H1 (cell line): ENCODE results near the gene CILP. TPM values are rescaled to one million over a fixed set of nuclear protein-coding genes. Genes with fewer than 3 reads are reported as not detected.

Experiments
- CTCF ChIA-PET: fragments of 300-600 bp; sonication (Branson Sonifier 250); formaldehyde crosslinking; loops from one replicate; lab custom pipeline; 2021; ENCODE audit not compliant: partially characterized antibody; lab: Charles Lee
- POLR2A ChIA-PET: fragments of 300-600 bp; sonication (Branson Sonifier 250); formaldehyde crosslinking; loops from one replicate; lab custom pipeline; 2021; ENCODE audit warnings: inconsistent platforms; ENCODE audit not compliant: partially characterized antibody; lab: Charles Lee
- DNase-seq, 2 experiments: peaks; one replicate each; pipeline versions ENCODE4 v3.0.0 to v3.0.0-alpha.2; 2010 to 2022; ENCODE audit warnings: low spot score in 2 of 2, low read depth in 1 of 2, mixed read lengths in 1 of 2
- FAIRE-seq: peaks from 2 replicates; lab custom pipeline; 2011; peaks lifted over from hg19 to GRCh38; lab: Jason Lieb, UNC
- H2AFZ ChIP-seq: 2 replicates; pipeline ENCODE4 v1.8.1; 2012; ENCODE audit warnings: low read length, inconsistent platforms
- H2AK5ac ChIP-seq: 2 replicates; pipeline ENCODE4 v1.6.1; 2013; ENCODE audit warnings: low read depth, low read length
- H2BK120ac ChIP-seq: replicated peaks from 2 replicates; pipeline ENCODE3; 2013; ENCODE audit warnings: low read depth, low read length, inconsistent platforms
- H2BK12ac ChIP-seq: 2 replicates; pipeline ENCODE4 v1.6.1; 2013; ENCODE audit warnings: low read depth, low read length
- H2BK15ac ChIP-seq: 2 replicates; pipeline ENCODE4 v1.6.1; 2013; ENCODE audit warnings: low read length
- H2BK20ac ChIP-seq: 2 replicates; pipeline ENCODE4 v1.6.1; 2013; ENCODE audit warnings: low read length
- H2BK5ac ChIP-seq: 2 replicates; pipeline ENCODE4 v1.6.1; 2013; ENCODE audit warnings: low read depth, low read length
- H3K14ac ChIP-seq: 2 replicates; pipeline ENCODE4 v1.6.1; 2013; ENCODE audit warnings: inconsistent platforms; ENCODE audit not compliant: insufficient read length
- H3K18ac ChIP-seq: 2 replicates; pipeline ENCODE4 v1.6.1; 2013; ENCODE audit warnings: low read length; ENCODE audit errors: extremely low read depth
- H3K23ac ChIP-seq: 2 replicates; pipeline ENCODE4 v1.6.1; 2013; ENCODE audit warnings: inconsistent platforms; ENCODE audit not compliant: insufficient read length
- H3K23me2 ChIP-seq: 2 replicates; pipeline ENCODE4 v1.6.1; 2013; ENCODE audit warnings: low read depth, low read length
- H3K27ac ChIP-seq: 2 replicates; pipeline ENCODE4 v1.6.1; 2011; ENCODE audit warnings: low read depth, low read length, inconsistent platforms
- H3K27me3 ChIP-seq, 4 experiments: replicated peaks in 1 of 4; 1 replicate in 1 of 4; 2 replicates in 3 of 4; pipeline versions ENCODE4 v1.6.1 to v1.8.1; 2011 to 2013; ENCODE audit warnings: low read length in 3 of 4, mild to moderate bottlenecking in 3 of 4, inconsistent platforms in 2 of 4, mixed read lengths in 2 of 4, moderate library complexity in 1 of 4; ENCODE audit not compliant: control insufficient read depth in 3 of 4, insufficient read depth in 3 of 4; ENCODE audit errors: extremely low read depth in 1 of 4
- H3K36me3 ChIP-seq, 4 experiments: 2 replicates each; pipeline versions ENCODE4 v1.6.1 to v1.8.1; 2011 to 2013; ENCODE audit warnings: mild to moderate bottlenecking in 4 of 4, low read length in 3 of 4, moderate library complexity in 2 of 4, control low read depth in 1 of 4, inconsistent platforms in 1 of 4; ENCODE audit not compliant: insufficient read depth in 4 of 4, control insufficient read depth in 2 of 4
- H3K4ac ChIP-seq: replicated peaks from 2 replicates; pipeline ENCODE3; 2013; ENCODE audit warnings: low read length, low read depth, mixed read lengths, inconsistent platforms; ENCODE audit not compliant: insufficient read length
- H3K4me1 ChIP-seq, 4 experiments: replicated peaks in 1 of 4; 1 replicate in 1 of 4; 2 replicates in 3 of 4; pipeline versions ENCODE4 v1.6.1 to v1.8.1; 2011 to 2013; ENCODE audit warnings: low read length in 3 of 4, inconsistent platforms in 2 of 4, mixed read lengths in 1 of 4; ENCODE audit not compliant: insufficient read depth in 4 of 4, control insufficient read depth in 3 of 4
- H3K4me2 ChIP-seq, 2 experiments: 2 replicates each; pipeline versions ENCODE4 v1.6.1 to v1.8.1; 2011 to 2013; ENCODE audit warnings: low read depth in 2 of 2, low read length in 2 of 2, control low read depth in 1 of 2, inconsistent platforms in 1 of 2, mild to moderate bottlenecking in 1 of 2; ENCODE audit not compliant: insufficient read depth in 1 of 2
- H3K4me3 ChIP-seq, 4 experiments: fragments of 200-600, 300-600 bp in 1 of 4; sonication (generic), shearing (Covaris generic), sonication (Bioruptor Twin) in 1 of 4; 2 replicates each; pipeline versions ENCODE4 v1.5.1 to v1.8.1; 2011 to 2016; ENCODE audit warnings: low read length in 4 of 4, low read depth in 3 of 4, control low read depth in 2 of 4, inconsistent platforms in 2 of 4, mild to moderate bottlenecking in 2 of 4, mixed read lengths in 1 of 4, moderate library complexity in 1 of 4; ENCODE audit not compliant: insufficient read depth in 2 of 4; ENCODE audit errors: extremely low read depth in 1 of 4
- H3K56ac ChIP-seq: replicated peaks from 2 replicates; pipeline ENCODE3; 2013; ENCODE audit warnings: low read depth, mild to moderate bottlenecking, mixed read lengths, low read length, inconsistent platforms; ENCODE audit not compliant: insufficient read length
- H3K79me1 ChIP-seq: 2 replicates; pipeline ENCODE4 v1.6.1; 2013; ENCODE audit warnings: low read depth, low read length, control low read depth
- H3K79me2 ChIP-seq, 2 experiments: 2 replicates each; pipeline versions ENCODE4 v1.6.1 to v1.8.1; 2012 to 2013; ENCODE audit warnings: low read length in 2 of 2, mild to moderate bottlenecking in 2 of 2, inconsistent platforms in 1 of 2; ENCODE audit not compliant: insufficient read depth in 2 of 2, control insufficient read depth in 1 of 2
- H3K9ac ChIP-seq, 4 experiments: replicated peaks in 1 of 4; 1 replicate in 1 of 4; 2 replicates in 3 of 4; pipeline versions ENCODE4 v1.6.1 to v1.8.1; 2011 to 2013; ENCODE audit warnings: low read depth in 3 of 4, low read length in 3 of 4, control low read depth in 2 of 4, mild to moderate bottlenecking in 2 of 4, moderate library complexity in 2 of 4, inconsistent platforms in 1 of 4; ENCODE audit errors: extremely low read depth in 1 of 4
- H3K9me3 ChIP-seq, 2 experiments: 2 replicates each; pipeline versions ENCODE4 v1.6.1 to v1.8.1; 2012 to 2013; ENCODE audit warnings: mild to moderate bottlenecking in 2 of 2, moderate library complexity in 2 of 2, control low read depth in 1 of 2, inconsistent platforms in 1 of 2, low read depth in 1 of 2, low read length in 1 of 2, mixed read lengths in 1 of 2; ENCODE audit not compliant: insufficient read depth in 2 of 2
- H4K20me1 ChIP-seq, 2 experiments: replicated peaks in 1 of 2; 2 replicates each; pipeline versions ENCODE3 to v1.8.1; 2011 to 2013; ENCODE audit warnings: inconsistent platforms in 2 of 2, low read length in 2 of 2, mild to moderate bottlenecking in 1 of 2; ENCODE audit not compliant: insufficient read depth in 2 of 2, control insufficient read depth in 1 of 2
- H4K5ac ChIP-seq: 2 replicates; pipeline ENCODE4 v1.6.1; 2013; ENCODE audit warnings: low read length, low read depth, mixed read lengths, inconsistent platforms; ENCODE audit not compliant: insufficient read length
- H4K8ac ChIP-seq: 2 replicates; pipeline ENCODE4 v1.8.0; 2013; ENCODE audit warnings: mild to moderate bottlenecking, moderate library complexity, low read length, inconsistent platforms; ENCODE audit not compliant: insufficient read depth; ENCODE audit errors: extremely low read depth
- H4K91ac ChIP-seq: replicated peaks from 2 replicates; pipeline ENCODE3; 2013; ENCODE audit warnings: low read length, mixed read lengths, inconsistent platforms; ENCODE audit not compliant: insufficient read length
- CEBPB ChIP-seq: IDR thresholded peaks from 2 replicates; pipeline ENCODE4 v1.6.1; 2012; ENCODE audit warnings: low read depth, low read length
- GTF2F1 ChIP-seq: IDR thresholded peaks from 2 replicates; pipeline ENCODE4 v1.6.1; 2012; ENCODE audit warnings: low read depth, low read length, improper control_type of control experiment, borderline replicate concordance
- WGBS, 2 experiments: shearing (Covaris generic) in 1 of 2; methylation state at CpG; one replicate each; pipeline versions ENCODE4 v1.1.6 to v1.1.7; 2013 to 2015; ENCODE audit warnings: low lambda C conversion rate in 2 of 2, mixed read lengths in 2 of 2, inconsistent platforms in 1 of 2, low coverage in 1 of 2, missing lambda C conversion rate in 1 of 2; ENCODE audit not compliant: insufficient replicate concordance in 2 of 2, insufficient coverage in 1 of 2, insufficient read length in 1 of 2; ENCODE audit errors: extremely low coverage in 1 of 2, missing lambda C conversion rate in 1 of 2; 5-methylcytosine and 5-hydroxymethylcytosine counted together
- polyA plus RNA-seq, 7 experiments: library from polyadenylated mRNA; depleted of rRNA in 3 of 7; stranded (reverse) in 5 of 7; unstranded in 2 of 7; fragments of >200 nt in 5 of 7; fragments of 200-250 nt in 2 of 7; gene quantifications; 1 replicate in 5 of 7; 2 replicates in 1 of 7; 4 replicates in 1 of 7; pipeline versions ENCODE4 v1.2.1 to v1.2.3, GENCODE V29; 2011 to 2013; ENCODE audit warnings: missing spikeins in 2 of 7, mixed read lengths in 2 of 7
- total RNA-seq: library from RNA; stranded (reverse); fragmentation: NEBNext Ultra II Directional; extraction: Animal tissue kit (Norgen Biotek cat#: 25700); gene quantifications from 2 replicates; pipeline ENCODE4 v1.2.1, GENCODE V29; 2021

CILP gene
- total and polyA plus RNA-seq, 2 of the 8 experiments (the other 6 are each of a cell fraction or from before 2014, with no cell fraction given): 0.02 TPM; not detected in 1

DNA sequence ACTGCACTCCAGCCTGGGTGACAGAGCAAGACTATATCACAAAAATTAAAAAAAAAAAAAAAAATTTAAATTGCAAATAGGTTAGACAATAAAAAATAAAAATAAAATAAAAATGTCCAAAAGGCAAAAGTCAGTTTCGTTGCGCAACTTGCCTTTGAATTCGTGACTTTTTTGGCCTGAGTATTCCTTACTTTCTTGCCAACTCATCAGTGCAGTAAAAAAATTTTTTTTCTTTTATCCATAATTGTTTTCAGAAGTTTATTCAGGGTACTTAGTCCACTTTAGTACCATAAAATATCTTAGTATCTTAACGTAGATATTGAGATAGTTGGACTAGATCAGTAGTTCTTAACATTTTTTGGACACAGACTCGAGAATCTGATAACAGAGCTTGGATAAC, 22.4 kb upstream of the CILP start:
- no peak overlapping the region for H3K4me3 ChIP-seq
- no peaks in the 10 kb centered on the region for H3K27me3 ChIP-seq
- no peaks in the 10 kb centered on the region for H3K79me1 ChIP-seq
- CTCF ChIA-PET: interaction anchor here (0.7 to 1.2 kb wide), 3 partner anchors 22 to 43 kb away, joined by 3 to 5 read pairs (median 3); partner anchors contain the start of gene CILP
- H3K27ac ChIP-seq: no peak overlapping the region
- TF ChIP-seq CEBPB (peak; percentile 60; the same call in 1 of the 2 replicates), GTF2F1 (no peak)
- no peak for DNase-seq
- no peak overlapping the region for H3K18ac ChIP-seq
- H2BK120ac ChIP-seq: no peak overlapping the region
- H2BK20ac ChIP-seq: no peak overlapping the region
- no peak overlapping the region for H3K56ac ChIP-seq
- no peak overlapping the region for H4K91ac ChIP-seq
- no peak overlapping the region for H4K5ac ChIP-seq
- H3K9ac ChIP-seq: no peak overlapping the region
- no peaks in the 10 kb centered on the region for H3K36me3 ChIP-seq
- H3K23me2 ChIP-seq: no peaks in the 10 kb centered on the region
- H2AFZ ChIP-seq: no peak overlapping the region
- WGBS, 2 experiments: 95% methylated on average over 5 of the region's 5 CpGs; no CpG with 5 or more reads in 1 of the 2 experiments
- H2AK5ac ChIP-seq: no peak overlapping the region
- no peak overlapping the region for H2BK5ac ChIP-seq
- no peak overlapping the region for H3K4me2 ChIP-seq
- no peak for FAIRE-seq
- no peak overlapping the region for H2BK12ac ChIP-seq
- no peaks in the 10 kb centered on the region for H3K79me2 ChIP-seq
- no peak overlapping the region for H3K4ac ChIP-seq
- no peak overlapping the region for H4K8ac ChIP-seq
- H3K23ac ChIP-seq: no peak overlapping the region
- H3K4me1 ChIP-seq: no peaks in the 10 kb centered on the region
- H3K14ac ChIP-seq: no peak overlapping the region
- POLR2A ChIA-PET: no interaction called here
- no peak overlapping the region for H2BK15ac ChIP-seq
- no peaks in the 10 kb centered on the region for H3K9me3 ChIP-seq
- H4K20me1 ChIP-seq: no peaks in the 10 kb centered on the region
